Endodermal cell (in vitro differentiated cells): ENCODE measurements around the gene SCPEP1. TPM values are rescaled to one million over a fixed set of nuclear protein-coding genes. Genes with fewer than 3 reads are reported as not detected.
A peak's percentile ranks its signal among the peaks of the same experiment; 100 is the strongest.

Source experiments
- DNase-seq: peaks from one replicate; pipeline ENCODE4 v3.0.0-alpha.2; 2017
- H3K27ac ChIP-seq: 2 replicates; pipeline ENCODE4 v1.5.1; 2013; ENCODE audit warnings: mild to moderate bottlenecking, low read depth, low read length, moderate library complexity
- H3K27me3 ChIP-seq: 2 replicates; pipeline ENCODE4 v1.6.1; 2013; ENCODE audit warnings: mild to moderate bottlenecking, low read length, moderate library complexity; ENCODE audit not compliant: insufficient read depth, control insufficient read depth, poor library complexity, severe bottlenecking
- H3K36me3 ChIP-seq: 2 replicates; pipeline ENCODE4 v1.7.0; 2013; ENCODE audit warnings: mild to moderate bottlenecking, low read length, moderate library complexity; ENCODE audit not compliant: control insufficient read depth, insufficient read depth
- H3K4me1 ChIP-seq: one replicate; pipeline ENCODE4 v1.7.0; 2013; ENCODE audit warnings: low read length; ENCODE audit not compliant: control insufficient read depth, insufficient read depth
- H3K4me3 ChIP-seq: 2 replicates; pipeline ENCODE4 v1.5.1; 2013; ENCODE audit warnings: mild to moderate bottlenecking, low read length, moderate library complexity
- H3K9ac ChIP-seq: 2 replicates; pipeline ENCODE4 v1.6.1; 2013; ENCODE audit warnings: mild to moderate bottlenecking, low read length, moderate library complexity; ENCODE audit not compliant: poor library complexity, severe bottlenecking; ENCODE audit errors: extremely low read depth
- H3K9me3 ChIP-seq: 2 replicates; pipeline ENCODE4 v1.6.1; 2013; ENCODE audit warnings: mild to moderate bottlenecking, low read length, moderate library complexity; ENCODE audit not compliant: control insufficient read depth
- H3K27ac Mint-ChIP-seq: 2 replicates; pipeline ENCODE4 v1.8.0; 2020; ENCODE audit warnings: mixed read lengths
- H3K27me3 Mint-ChIP-seq: 2 replicates; pipeline ENCODE4 v1.8.0; 2021; ENCODE audit warnings: mild to moderate bottlenecking, mixed read lengths; ENCODE audit not compliant: insufficient read depth
- H3K36me3 Mint-ChIP-seq: 2 replicates; pipeline ENCODE4 v1.8.0; 2020; ENCODE audit warnings: low read depth, mixed read lengths
- H3K4me1 Mint-ChIP-seq: 2 replicates; pipeline ENCODE4 v1.8.0; 2020; ENCODE audit warnings: mixed read lengths
- H3K4me3 Mint-ChIP-seq: 2 replicates; pipeline ENCODE4 v1.8.0; 2020; ENCODE audit warnings: mild to moderate bottlenecking, moderate library complexity, mixed read lengths
- H3K9me3 Mint-ChIP-seq: 2 replicates; pipeline ENCODE4 v1.8.0; 2020; ENCODE audit warnings: mild to moderate bottlenecking, mixed read lengths
- WGBS, 2 experiments: methylation state at CpG; one replicate each; pipeline versions ENCODE4 v1.1.5 to v1.1.7; 2013; ENCODE audit warnings: missing lambda C conversion rate in 2 of 2, mixed read lengths in 1 of 2; ENCODE audit not compliant: insufficient coverage in 1 of 2, insufficient read length in 1 of 2; 5-methylcytosine and 5-hydroxymethylcytosine counted together
- total RNA-seq, 2 donors: library from RNA; stranded (reverse); fragmentation: NEBNext Ultra II Directional in 1 of 2; extraction: Animal tissue kit (Norgen Biotek cat#: 25700) in 1 of 2; gene quantifications; 2 replicates in 1 of 2; 3 replicates in 1 of 2; pipeline ENCODE4 v1.2.1, GENCODE V29; 2021
- TF ChIP-seq, protein P1 (sequence below): fragments of 200-600 bp; sonication (generic); conservative IDR thresholded peaks from 2 replicates; pipeline ENCODE4 v1.5.0; 2021; ENCODE audit warnings: antibody characterized with exemption, mild to moderate bottlenecking

Gene SCPEP1
- total RNA-seq, 2 donors from 2014 or later: 28.5 to 30.8 TPM

DNA sequence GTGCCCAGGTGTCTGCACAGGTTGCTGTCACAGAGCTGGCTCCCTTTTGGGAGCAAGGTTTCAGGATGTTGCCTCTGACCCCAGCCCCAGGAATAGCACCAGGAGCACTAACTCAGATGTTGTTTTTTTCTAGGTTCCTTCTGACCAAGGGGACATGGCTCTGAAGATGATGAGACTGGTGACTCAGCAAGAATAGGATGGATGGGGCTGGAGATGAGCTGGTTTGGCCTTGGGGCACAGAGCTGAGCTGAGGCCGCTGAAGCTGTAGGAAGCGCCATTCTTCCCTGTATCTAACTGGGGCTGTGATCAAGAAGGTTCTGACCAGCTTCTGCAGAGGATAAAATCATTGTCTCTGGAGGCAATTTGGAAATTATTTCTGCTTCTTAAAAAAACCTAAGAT lies 28.1 kb downstream of the SCPEP1 start:
- 92% methylated on average over 2 of the region's 2 CpGs; no CpG with 5 or more reads in 1 of the 2 experiments for WGBS, 2 experiments

DNA sequence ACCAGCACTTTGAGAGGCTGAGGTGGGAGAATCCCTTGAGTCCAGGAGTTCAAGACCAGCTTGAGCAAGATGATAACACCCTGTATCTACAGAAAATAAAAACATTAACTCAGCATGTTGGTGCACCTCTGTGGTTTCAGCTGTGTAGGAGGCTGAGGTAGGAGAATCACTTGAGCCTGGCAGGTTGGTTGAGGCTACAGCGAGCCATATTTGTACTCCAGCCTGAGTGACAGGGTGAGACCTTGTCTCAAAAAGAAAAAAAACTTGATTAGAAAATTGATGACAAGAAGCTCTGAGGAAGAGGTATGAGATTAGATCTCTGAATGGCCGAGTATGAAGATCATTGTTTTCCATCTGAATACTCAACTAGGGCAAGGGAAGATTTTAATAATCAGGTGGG lies 31.0 kb downstream of the SCPEP1 start:
- Histone ChIP-seq H3K36me3 (no peaks in the 10 kb centered on the region), H3K9me3 (no peaks in the 10 kb centered on the region), H3K27me3 (no peaks in the 10 kb centered on the region), H3K27ac (no peak overlapping the region), H3K9ac (no peak overlapping the region), H3K4me3 (no peak overlapping the region), H3K4me1 (no peaks in the 10 kb centered on the region)
- no peaks in the 10 kb centered on the region for H3K27me3 Mint-ChIP-seq
- no peak overlapping the region for H3K27ac Mint-ChIP-seq
- TF ChIP-seq, protein P1, sequence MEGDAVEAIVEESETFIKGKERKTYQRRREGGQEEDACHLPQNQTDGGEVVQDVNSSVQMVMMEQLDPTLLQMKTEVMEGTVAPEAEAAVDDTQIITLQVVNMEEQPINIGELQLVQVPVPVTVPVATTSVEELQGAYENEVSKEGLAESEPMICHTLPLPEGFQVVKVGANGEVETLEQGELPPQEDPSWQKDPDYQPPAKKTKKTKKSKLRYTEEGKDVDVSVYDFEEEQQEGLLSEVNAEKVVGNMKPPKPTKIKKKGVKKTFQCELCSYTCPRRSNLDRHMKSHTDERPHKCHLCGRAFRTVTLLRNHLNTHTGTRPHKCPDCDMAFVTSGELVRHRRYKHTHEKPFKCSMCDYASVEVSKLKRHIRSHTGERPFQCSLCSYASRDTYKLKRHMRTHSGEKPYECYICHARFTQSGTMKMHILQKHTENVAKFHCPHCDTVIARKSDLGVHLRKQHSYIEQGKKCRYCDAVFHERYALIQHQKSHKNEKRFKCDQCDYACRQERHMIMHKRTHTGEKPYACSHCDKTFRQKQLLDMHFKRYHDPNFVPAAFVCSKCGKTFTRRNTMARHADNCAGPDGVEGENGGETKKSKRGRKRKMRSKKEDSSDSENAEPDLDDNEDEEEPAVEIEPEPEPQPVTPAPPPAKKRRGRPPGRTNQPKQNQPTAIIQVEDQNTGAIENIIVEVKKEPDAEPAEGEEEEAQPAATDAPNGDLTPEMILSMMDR: no peak
- no peak overlapping the region for H3K4me3 Mint-ChIP-seq
- DNase-seq: no peak
- H3K9me3 Mint-ChIP-seq: no peaks in the 10 kb centered on the region
- peaks cover 5% of the 10 kb centered on the region for H3K4me1 Mint-ChIP-seq
- 79 to 89% methylated on average over 2 of the region's 2 CpGs for WGBS, 2 experiments
- H3K36me3 Mint-ChIP-seq: peaks cover 2% of the 10 kb centered on the region

More for the DNA sequence above, 28.1 kb downstream of the SCPEP1 start:
- peaks cover 5% of the 10 kb centered on the region for H3K4me1 Mint-ChIP-seq
- no peaks in the 10 kb centered on the region for H3K36me3 ChIP-seq
- no peak overlapping the region for H3K4me3 Mint-ChIP-seq
- H3K9me3 ChIP-seq: no peaks in the 10 kb centered on the region
- H3K27me3 Mint-ChIP-seq: no peaks in the 10 kb centered on the region
- no peak overlapping the region for H3K27ac ChIP-seq
- no peak overlapping the region for H3K27ac Mint-ChIP-seq
- no peaks in the 10 kb centered on the region for H3K27me3 ChIP-seq
- TF ChIP-seq, protein P1: no peak
- no peaks in the 10 kb centered on the region for H3K4me1 ChIP-seq
- peaks cover 12% of the 10 kb centered on the region for H3K36me3 Mint-ChIP-seq
- no peak for DNase-seq
- no peaks in the 10 kb centered on the region for H3K9me3 Mint-ChIP-seq
- H3K9ac ChIP-seq: no peak overlapping the region
- H3K4me3 ChIP-seq: no peak overlapping the region

DNA sequence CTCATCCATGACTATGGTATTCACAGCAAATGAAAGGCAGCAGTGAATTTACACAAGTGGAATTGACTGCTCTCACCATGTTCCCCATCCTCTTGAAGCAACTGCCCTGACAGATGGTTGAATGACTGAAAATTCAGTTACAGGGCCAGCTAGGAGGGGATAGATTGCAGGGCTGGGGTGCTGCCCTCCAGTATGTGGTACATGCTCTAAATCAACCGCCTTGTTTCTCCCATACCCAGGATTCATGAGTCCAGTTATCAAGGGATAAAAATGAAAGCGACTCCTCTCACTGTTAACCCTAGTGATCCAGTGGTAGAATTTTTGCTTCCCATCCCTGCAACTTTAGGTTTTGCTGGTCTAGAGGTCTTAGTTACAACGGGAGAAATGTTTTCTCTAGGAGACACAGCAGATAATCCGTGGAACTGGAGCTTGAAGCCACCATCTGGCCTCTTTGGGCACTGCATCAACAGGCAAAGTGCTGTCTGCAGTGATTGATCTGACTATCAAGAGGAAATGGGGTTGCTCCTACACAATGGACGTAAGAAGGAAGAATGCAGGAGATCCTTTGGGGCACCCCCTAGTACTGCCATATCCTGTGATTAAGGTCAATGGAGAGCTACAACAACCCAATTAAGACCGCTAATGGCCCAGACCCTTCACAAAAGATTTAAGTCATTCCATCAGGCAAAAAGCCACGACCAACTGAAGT lies 32.0 kb downstream of the SCPEP1 start:
- Histone ChIP-seq H3K4me1 (no peaks in the 10 kb centered on the region), H3K4me3 (no peak overlapping the region), H3K36me3 (no peaks in the 10 kb centered on the region), H3K27ac (no peak overlapping the region), H3K27me3 (no peaks in the 10 kb centered on the region), H3K9me3 (no peaks in the 10 kb centered on the region), H3K9ac (no peak overlapping the region)
- H3K4me1 Mint-ChIP-seq: peaks cover 5% of the 10 kb centered on the region
- peaks cover 2% of the 10 kb centered on the region for H3K36me3 Mint-ChIP-seq
- H3K9me3 Mint-ChIP-seq: no peaks in the 10 kb centered on the region
- 57 to 71% methylated on average over 6 to 7 of the region's 7 CpGs for WGBS, 2 experiments
- TF ChIP-seq, protein P1: peak; percentile 79
- H3K27ac Mint-ChIP-seq: no peak overlapping the region
- DNase-seq: peak; percentile 93
- H3K4me3 Mint-ChIP-seq: no peak overlapping the region
- H3K27me3 Mint-ChIP-seq: no peaks in the 10 kb centered on the region
